ENCODE measurements around the gene CCNG2. TPM values are rescaled to one million over a fixed set of nuclear protein-coding genes. Genes with fewer than 3 reads are reported as not detected.
"Not testable (repeated sequence)": the region's sequence is repeated elsewhere in the genome, so short reads cannot be mapped to it uniquely, and the experiment has no call there.

CCNG2 gene
- total RNA-seq, 1 experiment from 2014 or later: 10.6 TPM

- Histone ChIP-seq H3K27ac (ENCODE audit: insufficient read length, low read depth, low read length) (no peak overlapping the region), H3K27me3 (ENCODE audit: insufficient read depth, low read length) (no peaks in the 10 kb centered on the region), H3K56ac (ENCODE audit: insufficient read length, low read depth, low read length) (no peak overlapping the region), H3K79me1 (ENCODE audit: insufficient read depth, low read depth, low read length, poor library complexity, severe bottlenecking) (no peaks in the 10 kb centered on the region), H3K9ac (ENCODE audit: extremely low read depth, insufficient read length, low read length) (no peak overlapping the region), H3K79me2 (ENCODE audit: insufficient read depth, low read length) (no peaks in the 10 kb centered on the region), H3K4me1 (ENCODE audit: insufficient read depth, low read length) (no peaks in the 10 kb centered on the region; the same call in 1 of the 2 replicates), H2AFZ (ENCODE audit: low read length) (no peak overlapping the region), H3K23ac (ENCODE audit: insufficient read length, low read depth, low read length) (no peak overlapping the region), H2BK20ac (ENCODE audit: low read depth, low read length, poor library complexity, severe bottlenecking) (no peak overlapping the region), H3K14ac (ENCODE audit: insufficient read depth, low read length) (no peak overlapping the region), H4K5ac (ENCODE audit: insufficient read length, low read depth, low read length) (no peak overlapping the region), H4K91ac (ENCODE audit: insufficient read length, low read depth, low read length) (no peak overlapping the region), H3K23me2 (ENCODE audit: insufficient read length, low read depth, low read length, poor library complexity, severe bottlenecking) (no peaks in the 10 kb centered on the region), H3T11ph (ENCODE audit: low read length) (no peak overlapping the region), H4K20me1 (ENCODE audit: control insufficient read depth, insufficient read depth, insufficient read length) (no peaks in the 10 kb centered on the region), H3K9me3 (ENCODE audit: control insufficient read depth, low read depth, low read length) (no peaks in the 10 kb centered on the region), H2BK120ac (ENCODE audit: low read depth, low read length, poor library complexity, severe bottlenecking) (no peak overlapping the region), H2BK5ac (ENCODE audit: insufficient read length, low read length) (no peak overlapping the region), H4K8ac (replicated peaks; ENCODE audit: insufficient read length, low read depth, low read length) (no peak overlapping the region), H2AK5ac (ENCODE audit: insufficient read length, low read length) (no peak overlapping the region), H2BK12ac (ENCODE audit: insufficient read length, low read depth, low read length) (no peak overlapping the region), H2BK15ac (ENCODE audit: low read depth, low read length) (no peak overlapping the region), H3K4ac (ENCODE audit: low read depth, low read length) (no peak overlapping the region), H3K4me2 (ENCODE audit: insufficient read depth, insufficient read length, low read length) (no peak overlapping the region), H3K18ac (ENCODE audit: insufficient read length, low read depth, low read length) (no peak overlapping the region)
- WGBS (ENCODE audit: extremely low coverage, insufficient read length, low lambda C conversion rate): no CpG with 5 or more reads among the region's 1 CpG
- no peaks in the 10 kb centered on the region for H3K27me3 Mint-ChIP-seq (ENCODE audit: low read depth)
- H3K4me1 Mint-ChIP-seq: peaks cover 11 to 12% of the 10 kb centered on the region in 2 experiments
- no peaks in the 10 kb centered on the region; a peak in 1 of 7 replicates for H3K36me3 Mint-ChIP-seq (ENCODE audit: insufficient read depth in 1 of 3, low read depth in 3 of 3)
- H3K27ac Mint-ChIP-seq: no peak overlapping the region
- H3K4me3 Mint-ChIP-seq: no peak overlapping the region
- TF ChIP-seq CTCF (conservative IDR thresholded peaks at IDR 0.05): no peak
- DNase-seq: no peak
- peaks cover 3 to 6% of the 10 kb centered on the region in 2 experiments; a peak in 2 of 5 replicates for H3K9me3 Mint-ChIP-seq
Measured at GRCh38 chr4:77132652-77133312, 24.2 kb upstream of the CCNG2 start.

DNA sequence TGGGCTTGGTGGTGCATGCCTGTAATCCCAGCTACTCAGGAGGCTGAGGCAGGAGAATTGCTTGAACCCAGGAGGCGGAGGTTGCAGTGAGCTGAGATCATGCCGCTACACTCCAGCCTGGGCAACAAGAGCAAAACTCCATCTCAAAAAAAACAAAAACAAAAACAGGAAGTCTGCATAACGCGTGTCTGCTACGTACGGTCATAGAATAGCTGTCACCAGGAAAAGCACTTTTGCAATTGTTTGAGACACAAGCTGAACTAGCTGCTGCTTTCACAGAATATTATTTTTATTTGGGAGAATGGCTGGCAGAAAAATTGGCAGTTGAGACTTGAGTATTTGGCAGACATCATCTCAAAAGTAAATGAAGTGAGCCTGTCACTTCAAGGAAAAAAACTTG lies 19.6 kb upstream of the CCNG2 start:
- not testable (repeated sequence) for H3K56ac ChIP-seq (ENCODE audit: insufficient read length, low read depth, low read length); H4K20me1 ChIP-seq (ENCODE audit: control insufficient read depth, insufficient read depth, insufficient read length); H2AFZ ChIP-seq (ENCODE audit: low read length); H3K4me1 Mint-ChIP-seq; H2BK15ac ChIP-seq (ENCODE audit: low read depth, low read length); H3K4ac ChIP-seq (ENCODE audit: low read depth, low read length); H3K23ac ChIP-seq (ENCODE audit: insufficient read length, low read depth, low read length); H3K27ac ChIP-seq (ENCODE audit: insufficient read length, low read depth, low read length); H2BK12ac ChIP-seq (ENCODE audit: insufficient read length, low read depth, low read length); H2BK5ac ChIP-seq (ENCODE audit: insufficient read length, low read length); H3T11ph ChIP-seq (ENCODE audit: low read length); H2AK5ac ChIP-seq (ENCODE audit: insufficient read length, low read length); H3K79me2 ChIP-seq (ENCODE audit: insufficient read depth, low read length); H3K14ac ChIP-seq (ENCODE audit: insufficient read depth, low read length); H3K9ac ChIP-seq (ENCODE audit: extremely low read depth, insufficient read length, low read length); H3K9me3 ChIP-seq (ENCODE audit: control insufficient read depth, low read depth, low read length); H4K8ac ChIP-seq (replicated peaks; ENCODE audit: insufficient read length, low read depth, low read length); H3K27me3 Mint-ChIP-seq (ENCODE audit: low read depth); H3K18ac ChIP-seq (ENCODE audit: insufficient read length, low read depth, low read length); H3K4me2 ChIP-seq (ENCODE audit: insufficient read depth, insufficient read length, low read length); H2BK120ac ChIP-seq (ENCODE audit: low read depth, low read length, poor library complexity, severe bottlenecking); H3K79me1 ChIP-seq (ENCODE audit: insufficient read depth, low read depth, low read length, poor library complexity, severe bottlenecking); H3K4me3 Mint-ChIP-seq; H4K5ac ChIP-seq (ENCODE audit: insufficient read length, low read depth, low read length); H3K36me3 Mint-ChIP-seq (ENCODE audit: insufficient read depth in 1 of 3, low read depth in 3 of 3); H3K27ac Mint-ChIP-seq; H3K23me2 ChIP-seq (ENCODE audit: insufficient read length, low read depth, low read length, poor library complexity, severe bottlenecking); DNase-seq; H3K9me3 Mint-ChIP-seq; H4K91ac ChIP-seq (ENCODE audit: insufficient read length, low read depth, low read length); H3K27me3 ChIP-seq (ENCODE audit: insufficient read depth, low read length); H2BK20ac ChIP-seq (ENCODE audit: low read depth, low read length, poor library complexity, severe bottlenecking); H3K4me1 ChIP-seq (ENCODE audit: insufficient read depth, low read length)
- WGBS (ENCODE audit: extremely low coverage, insufficient read length, low lambda C conversion rate): no CpG with 5 or more reads among the region's 6 CpGs

Measured in H9 (cell line).